H1 (cell line): ENCODE results near the gene PRKCZ. TPM values are rescaled to one million over a fixed set of nuclear protein-coding genes. Genes with fewer than 3 reads are reported as not detected.

ENCODE experiments used
- CTCF ChIA-PET: fragments of 300-600 bp; sonication (Branson Sonifier 250); formaldehyde crosslinking; loops from one replicate; lab custom pipeline; 2021; ENCODE audit not compliant: partially characterized antibody; lab: Charles Lee
- POLR2A ChIA-PET: fragments of 300-600 bp; sonication (Branson Sonifier 250); formaldehyde crosslinking; loops from one replicate; lab custom pipeline; 2021; ENCODE audit warnings: inconsistent platforms; ENCODE audit not compliant: partially characterized antibody; lab: Charles Lee
- DNase-seq, 2 experiments: peaks; one replicate each; pipeline versions ENCODE4 v3.0.0 to v3.0.0-alpha.2; 2010 to 2022; ENCODE audit warnings: low spot score in 2 of 2, low read depth in 1 of 2, mixed read lengths in 1 of 2
- FAIRE-seq: peaks from 2 replicates; lab custom pipeline; 2011; peaks lifted over from hg19 to GRCh38; lab: Jason Lieb, UNC
- H2AFZ ChIP-seq: 2 replicates; pipeline ENCODE4 v1.8.1; 2012; ENCODE audit warnings: low read length, inconsistent platforms
- H2AK5ac ChIP-seq: 2 replicates; pipeline ENCODE4 v1.6.1; 2013; ENCODE audit warnings: low read depth, low read length
- H2BK120ac ChIP-seq: replicated peaks from 2 replicates; pipeline ENCODE3; 2013; ENCODE audit warnings: low read depth, low read length, inconsistent platforms
- H2BK12ac ChIP-seq: 2 replicates; pipeline ENCODE4 v1.6.1; 2013; ENCODE audit warnings: low read depth, low read length
- H2BK15ac ChIP-seq: 2 replicates; pipeline ENCODE4 v1.6.1; 2013; ENCODE audit warnings: low read length
- H2BK20ac ChIP-seq: 2 replicates; pipeline ENCODE4 v1.6.1; 2013; ENCODE audit warnings: low read length
- H2BK5ac ChIP-seq: 2 replicates; pipeline ENCODE4 v1.6.1; 2013; ENCODE audit warnings: low read depth, low read length
- H3K14ac ChIP-seq: 2 replicates; pipeline ENCODE4 v1.6.1; 2013; ENCODE audit warnings: inconsistent platforms; ENCODE audit not compliant: insufficient read length
- H3K18ac ChIP-seq: 2 replicates; pipeline ENCODE4 v1.6.1; 2013; ENCODE audit warnings: low read length; ENCODE audit errors: extremely low read depth
- H3K23ac ChIP-seq: 2 replicates; pipeline ENCODE4 v1.6.1; 2013; ENCODE audit warnings: inconsistent platforms; ENCODE audit not compliant: insufficient read length
- H3K23me2 ChIP-seq: 2 replicates; pipeline ENCODE4 v1.6.1; 2013; ENCODE audit warnings: low read depth, low read length
- H3K27ac ChIP-seq: 2 replicates; pipeline ENCODE4 v1.6.1; 2011; ENCODE audit warnings: low read depth, low read length, inconsistent platforms
- H3K27me3 ChIP-seq, 4 experiments: replicated peaks in 1 of 4; 1 replicate in 1 of 4; 2 replicates in 3 of 4; pipeline versions ENCODE4 v1.6.1 to v1.8.1; 2011 to 2013; ENCODE audit warnings: low read length in 3 of 4, mild to moderate bottlenecking in 3 of 4, inconsistent platforms in 2 of 4, mixed read lengths in 2 of 4, moderate library complexity in 1 of 4; ENCODE audit not compliant: control insufficient read depth in 3 of 4, insufficient read depth in 3 of 4; ENCODE audit errors: extremely low read depth in 1 of 4
- H3K36me3 ChIP-seq, 4 experiments: 2 replicates each; pipeline versions ENCODE4 v1.6.1 to v1.8.1; 2011 to 2013; ENCODE audit warnings: mild to moderate bottlenecking in 4 of 4, low read length in 3 of 4, moderate library complexity in 2 of 4, control low read depth in 1 of 4, inconsistent platforms in 1 of 4; ENCODE audit not compliant: insufficient read depth in 4 of 4, control insufficient read depth in 2 of 4
- H3K4ac ChIP-seq: replicated peaks from 2 replicates; pipeline ENCODE3; 2013; ENCODE audit warnings: low read length, low read depth, mixed read lengths, inconsistent platforms; ENCODE audit not compliant: insufficient read length
- H3K4me1 ChIP-seq, 4 experiments: replicated peaks in 1 of 4; 1 replicate in 1 of 4; 2 replicates in 3 of 4; pipeline versions ENCODE4 v1.6.1 to v1.8.1; 2011 to 2013; ENCODE audit warnings: low read length in 3 of 4, inconsistent platforms in 2 of 4, mixed read lengths in 1 of 4; ENCODE audit not compliant: insufficient read depth in 4 of 4, control insufficient read depth in 3 of 4
- H3K4me2 ChIP-seq, 2 experiments: 2 replicates each; pipeline versions ENCODE4 v1.6.1 to v1.8.1; 2011 to 2013; ENCODE audit warnings: low read depth in 2 of 2, low read length in 2 of 2, control low read depth in 1 of 2, inconsistent platforms in 1 of 2, mild to moderate bottlenecking in 1 of 2; ENCODE audit not compliant: insufficient read depth in 1 of 2
- H3K4me3 ChIP-seq, 4 experiments: fragments of 200-600, 300-600 bp in 1 of 4; sonication (generic), shearing (Covaris generic), sonication (Bioruptor Twin) in 1 of 4; 2 replicates each; pipeline versions ENCODE4 v1.5.1 to v1.8.1; 2011 to 2016; ENCODE audit warnings: low read length in 4 of 4, low read depth in 3 of 4, control low read depth in 2 of 4, inconsistent platforms in 2 of 4, mild to moderate bottlenecking in 2 of 4, mixed read lengths in 1 of 4, moderate library complexity in 1 of 4; ENCODE audit not compliant: insufficient read depth in 2 of 4; ENCODE audit errors: extremely low read depth in 1 of 4
- H3K56ac ChIP-seq: replicated peaks from 2 replicates; pipeline ENCODE3; 2013; ENCODE audit warnings: low read depth, mild to moderate bottlenecking, mixed read lengths, low read length, inconsistent platforms; ENCODE audit not compliant: insufficient read length
- H3K79me1 ChIP-seq: 2 replicates; pipeline ENCODE4 v1.6.1; 2013; ENCODE audit warnings: low read depth, low read length, control low read depth
- H3K79me2 ChIP-seq, 2 experiments: 2 replicates each; pipeline versions ENCODE4 v1.6.1 to v1.8.1; 2012 to 2013; ENCODE audit warnings: low read length in 2 of 2, mild to moderate bottlenecking in 2 of 2, inconsistent platforms in 1 of 2; ENCODE audit not compliant: insufficient read depth in 2 of 2, control insufficient read depth in 1 of 2
- H3K9ac ChIP-seq, 4 experiments: replicated peaks in 1 of 4; 1 replicate in 1 of 4; 2 replicates in 3 of 4; pipeline versions ENCODE4 v1.6.1 to v1.8.1; 2011 to 2013; ENCODE audit warnings: low read depth in 3 of 4, low read length in 3 of 4, control low read depth in 2 of 4, mild to moderate bottlenecking in 2 of 4, moderate library complexity in 2 of 4, inconsistent platforms in 1 of 4; ENCODE audit errors: extremely low read depth in 1 of 4
- H3K9me3 ChIP-seq, 2 experiments: 2 replicates each; pipeline versions ENCODE4 v1.6.1 to v1.8.1; 2012 to 2013; ENCODE audit warnings: mild to moderate bottlenecking in 2 of 2, moderate library complexity in 2 of 2, control low read depth in 1 of 2, inconsistent platforms in 1 of 2, low read depth in 1 of 2, low read length in 1 of 2, mixed read lengths in 1 of 2; ENCODE audit not compliant: insufficient read depth in 2 of 2
- H4K20me1 ChIP-seq, 2 experiments: replicated peaks in 1 of 2; 2 replicates each; pipeline versions ENCODE3 to v1.8.1; 2011 to 2013; ENCODE audit warnings: inconsistent platforms in 2 of 2, low read length in 2 of 2, mild to moderate bottlenecking in 1 of 2; ENCODE audit not compliant: insufficient read depth in 2 of 2, control insufficient read depth in 1 of 2
- H4K5ac ChIP-seq: 2 replicates; pipeline ENCODE4 v1.6.1; 2013; ENCODE audit warnings: low read length, low read depth, mixed read lengths, inconsistent platforms; ENCODE audit not compliant: insufficient read length
- H4K8ac ChIP-seq: 2 replicates; pipeline ENCODE4 v1.8.0; 2013; ENCODE audit warnings: mild to moderate bottlenecking, moderate library complexity, low read length, inconsistent platforms; ENCODE audit not compliant: insufficient read depth; ENCODE audit errors: extremely low read depth
- H4K91ac ChIP-seq: replicated peaks from 2 replicates; pipeline ENCODE3; 2013; ENCODE audit warnings: low read length, mixed read lengths, inconsistent platforms; ENCODE audit not compliant: insufficient read length
- CBX5 ChIP-seq: fragments of 300-800, 300-1000 bp; sonication (generic); IDR thresholded peaks from 2 replicates; pipeline ENCODE4 v1.7.1; 2016; ENCODE audit warnings: antibody characterized with exemption, low read length, low read depth
- CBX8 ChIP-seq: fragments of 300-800, 300-1000 bp; sonication (generic); IDR thresholded peaks from 2 replicates; pipeline ENCODE4 v1.7.1; 2016; ENCODE audit warnings: low read depth, low read length, borderline replicate concordance
- CREB1 ChIP-seq: IDR thresholded peaks from 2 replicates; pipeline ENCODE4 v1.6.1; 2012; ENCODE audit warnings: inconsistent platforms
- EGR1 ChIP-seq: IDR thresholded peaks from 2 replicates; pipeline ENCODE4 v1.6.1; 2011; ENCODE audit warnings: low read depth, low read length, borderline replicate concordance
- GABPA ChIP-seq: IDR thresholded peaks from 2 replicates; pipeline ENCODE4 v1.6.1; 2011; ENCODE audit warnings: mild to moderate bottlenecking, low read length, moderate library complexity, borderline replicate concordance; ENCODE audit not compliant: insufficient read depth
- KDM5A ChIP-seq: fragments of 200-600 bp; IDR thresholded peaks from 2 replicates; pipeline ENCODE4 v1.7.1; 2012; ENCODE audit warnings: mild to moderate bottlenecking, low read length, inconsistent platforms, mixed read lengths
- MAX ChIP-seq: IDR thresholded peaks from 2 replicates; pipeline ENCODE4 v1.6.1; 2012; ENCODE audit warnings: inconsistent platforms
- POLR2AphosphoS5 ChIP-seq: IDR thresholded peaks from 2 replicates; pipeline ENCODE4 v1.6.1; 2011; ENCODE audit warnings: low read depth, low read length
- RFX5 ChIP-seq: IDR thresholded peaks from 2 replicates; pipeline ENCODE4 v1.6.1; 2011; ENCODE audit warnings: low read depth, low read length, improper control_type of control experiment, borderline replicate concordance
- SP2 ChIP-seq: IDR thresholded peaks from 2 replicates; pipeline ENCODE4 v1.6.1; 2012; ENCODE audit warnings: mild to moderate bottlenecking, low read length, inconsistent platforms
- USF2 ChIP-seq: IDR thresholded peaks from 2 replicates; pipeline ENCODE4 v1.6.1; 2011; ENCODE audit warnings: low read length, improper control_type of control experiment
- YY1 ChIP-seq: IDR thresholded peaks from 2 replicates; pipeline ENCODE4 v1.6.1; 2011; ENCODE audit warnings: low read depth, mild to moderate bottlenecking, low read length
- WGBS, 2 experiments: shearing (Covaris generic) in 1 of 2; methylation state at CpG; one replicate each; pipeline versions ENCODE4 v1.1.6 to v1.1.7; 2013 to 2015; ENCODE audit warnings: low lambda C conversion rate in 2 of 2, mixed read lengths in 2 of 2, inconsistent platforms in 1 of 2, low coverage in 1 of 2, missing lambda C conversion rate in 1 of 2; ENCODE audit not compliant: insufficient replicate concordance in 2 of 2, insufficient coverage in 1 of 2, insufficient read length in 1 of 2; ENCODE audit errors: extremely low coverage in 1 of 2, missing lambda C conversion rate in 1 of 2; 5-methylcytosine and 5-hydroxymethylcytosine counted together
- polyA plus RNA-seq, 7 experiments: library from polyadenylated mRNA; depleted of rRNA in 3 of 7; stranded (reverse) in 5 of 7; unstranded in 2 of 7; fragments of >200 nt in 5 of 7; fragments of 200-250 nt in 2 of 7; gene quantifications; 1 replicate in 5 of 7; 2 replicates in 1 of 7; 4 replicates in 1 of 7; pipeline versions ENCODE4 v1.2.1 to v1.2.3, GENCODE V29; 2011 to 2013; ENCODE audit warnings: missing spikeins in 2 of 7, mixed read lengths in 2 of 7
- total RNA-seq: library from RNA; stranded (reverse); fragmentation: NEBNext Ultra II Directional; extraction: Animal tissue kit (Norgen Biotek cat#: 25700); gene quantifications from 2 replicates; pipeline ENCODE4 v1.2.1, GENCODE V29; 2021
- TF ChIP-seq, protein P1 (sequence below): IDR thresholded peaks from 2 replicates; pipeline ENCODE4 v1.6.1; 2012; ENCODE audit warnings: inconsistent platforms

PRKCZ gene
- total and polyA plus RNA-seq, 2 of the 8 experiments (the other 6 are each of a cell fraction or from before 2014, with no cell fraction given): 37.4 to 45.1 TPM

DNA sequence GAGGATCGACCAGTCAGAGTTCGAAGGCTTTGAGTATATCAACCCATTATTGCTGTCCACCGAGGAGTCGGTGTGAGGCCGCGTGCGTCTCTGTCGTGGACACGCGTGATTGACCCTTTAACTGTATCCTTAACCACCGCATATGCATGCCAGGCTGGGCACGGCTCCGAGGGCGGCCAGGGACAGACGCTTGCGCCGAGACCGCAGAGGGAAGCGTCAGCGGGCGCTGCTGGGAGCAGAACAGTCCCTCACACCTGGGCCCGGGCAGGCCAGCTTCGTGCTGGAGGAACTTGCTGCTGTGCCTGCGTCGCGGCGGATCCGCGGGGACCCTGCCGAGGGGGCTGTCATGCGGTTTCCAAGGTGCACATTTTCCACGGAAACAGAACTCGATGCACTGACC is 134.7 kb downstream of the PRKCZ start:
- Histone ChIP-seq H3K18ac (no peak overlapping the region), H4K91ac (no peak overlapping the region), H2BK120ac (no peak overlapping the region), H4K20me1 (peaks cover 0 to 10% of the 10 kb centered on the region in 2 experiments), H3K9ac (no peak overlapping the region), H2BK5ac (no peak overlapping the region), H4K5ac (no peak overlapping the region), H2BK15ac (no peak overlapping the region), H3K23ac (no peak overlapping the region), H3K27ac (no peak overlapping the region), H3K56ac (no peak overlapping the region), H3K14ac (no peak overlapping the region), H3K36me3 (peaks cover 0 to 11% (median 9%) of the 10 kb centered on the region in 4 experiments; a peak in 5 of 8 replicates), H4K8ac (no peak overlapping the region), H3K79me2 (no peaks in the 10 kb centered on the region), H3K23me2 (peaks cover 5% of the 10 kb centered on the region; the same call in 1 of the 2 replicates), H3K27me3 (no peaks in the 10 kb centered on the region), H3K9me3 (no peaks in the 10 kb centered on the region), H2AK5ac (no peak overlapping the region), H3K4me3 (no peak overlapping the region), H2BK12ac (no peak overlapping the region), H3K79me1 (no peaks in the 10 kb centered on the region), H3K4me1 (peaks cover 0 to 4% (median 3%) of the 10 kb centered on the region in 4 experiments; a peak in 5 of 7 replicates), H3K4ac (no peak overlapping the region), H2BK20ac (no peak overlapping the region), H3K4me2 (no peak overlapping the region), H2AFZ (no peak overlapping the region)
- FAIRE-seq (no peak), DNase-seq (no peak)
- POLR2A ChIA-PET: no interaction called here
- CTCF ChIA-PET: interaction anchor here (0.6 to 2.2 kb wide), 4 partner anchors 11 to 699 kb away, joined by 3 to 11 read pairs (median 4); no protein-coding TSS in a partner anchor
- WGBS, 2 experiments: 98% methylated on average over 33 of the region's 33 CpGs; no CpG with 5 or more reads in 1 of the 2 experiments
- TF ChIP-seq USF2 (no peak), SP2 (no peak), CBX5 (no peak), YY1 (no peak), CREB1 (no peak), POLR2AphosphoS5 (no peak), RFX5 (no peak), EGR1 (no peak), CBX8 (no peak), GABPA (no peak), MAX (no peak), KDM5A (no peak)
- TF ChIP-seq, protein P1, sequence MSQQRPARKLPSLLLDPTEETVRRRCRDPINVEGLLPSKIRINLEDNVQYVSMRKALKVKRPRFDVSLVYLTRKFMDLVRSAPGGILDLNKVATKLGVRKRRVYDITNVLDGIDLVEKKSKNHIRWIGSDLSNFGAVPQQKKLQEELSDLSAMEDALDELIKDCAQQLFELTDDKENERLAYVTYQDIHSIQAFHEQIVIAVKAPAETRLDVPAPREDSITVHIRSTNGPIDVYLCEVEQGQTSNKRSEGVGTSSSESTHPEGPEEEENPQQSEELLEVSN: no peak
